ENCODE measurements around the gene LRBA.

LRBA gene

GRCh38 chr4:150593996-150594395, 421.1 kb downstream of the LRBA start:
- FAIRE-seq: no peak
- no peak for TF ChIP-seq TAF1 (IDR thresholded peaks at IDR 0.05; ENCODE audit: borderline replicate concordance, low read depth, low read length)
- no peak for TF ChIP-seq POLR2AphosphoS5 (IDR thresholded peaks at IDR 0.05; ENCODE audit: low read depth, low read length)
- TF ChIP-seq POLR2A (IDR thresholded peaks at IDR 0.05; ENCODE audit: low read depth, low read length): no peak
- no peak for DNase-seq (ENCODE audit: insufficient read length)

DNA sequence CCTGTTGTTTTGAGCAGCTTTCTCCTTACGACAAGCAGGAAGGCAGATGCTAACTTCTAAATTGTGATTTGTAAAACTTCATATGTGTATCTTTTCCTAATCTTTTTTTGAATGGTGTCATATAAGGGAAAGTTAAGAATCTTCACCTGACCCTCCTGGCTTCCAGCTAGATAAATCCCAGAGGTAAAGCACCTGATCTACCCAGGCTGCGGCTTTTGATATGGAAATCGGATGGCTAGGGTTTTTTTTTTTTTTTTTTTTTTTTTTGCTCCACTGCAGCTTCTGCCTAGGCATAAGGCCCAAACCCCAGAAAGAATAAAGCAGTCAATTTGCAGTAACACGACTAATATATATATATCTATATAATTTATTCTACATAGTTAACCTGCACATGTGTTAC, 423.2 kb downstream of the LRBA start:
- FAIRE-seq (no peak), DNase-seq (ENCODE audit: insufficient read length) (no peak)

DNA sequence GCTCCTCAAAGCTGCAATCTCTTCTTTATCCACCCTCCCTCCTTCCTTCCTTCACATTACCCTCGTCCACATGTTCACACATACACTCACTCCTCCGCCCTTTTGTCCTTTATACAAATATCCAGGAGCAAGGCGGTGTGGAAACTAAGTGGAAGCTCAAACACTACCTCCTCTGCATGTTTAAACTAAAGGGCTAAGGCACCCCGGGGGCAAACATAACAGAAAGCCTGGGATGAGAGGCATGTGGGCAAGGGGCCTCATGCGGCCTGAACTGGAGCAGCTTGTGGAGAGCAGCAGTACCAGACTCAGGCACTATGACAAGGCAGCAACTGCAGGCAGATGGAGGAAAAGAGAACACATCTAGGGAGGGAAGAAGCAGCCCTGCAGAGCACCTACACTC, 423.7 kb downstream of the LRBA start:
- FAIRE-seq: no peak
- DNase-seq (ENCODE audit: insufficient read length): no peak
- TF ChIP-seq TAF1 (IDR thresholded peaks at IDR 0.05; ENCODE audit: borderline replicate concordance, low read depth, low read length) (no peak), POLR2AphosphoS5 (IDR thresholded peaks at IDR 0.05; ENCODE audit: low read depth, low read length) (no peak), POLR2A (IDR thresholded peaks at IDR 0.05; ENCODE audit: low read depth, low read length) (no peak)

More for the DNA sequence above, 423.2 kb downstream of the LRBA start:
- TF ChIP-seq TAF1 (IDR thresholded peaks at IDR 0.05; ENCODE audit: borderline replicate concordance, low read depth, low read length): no peak
- no peak for TF ChIP-seq POLR2A (IDR thresholded peaks at IDR 0.05; ENCODE audit: low read depth, low read length)

DNA sequence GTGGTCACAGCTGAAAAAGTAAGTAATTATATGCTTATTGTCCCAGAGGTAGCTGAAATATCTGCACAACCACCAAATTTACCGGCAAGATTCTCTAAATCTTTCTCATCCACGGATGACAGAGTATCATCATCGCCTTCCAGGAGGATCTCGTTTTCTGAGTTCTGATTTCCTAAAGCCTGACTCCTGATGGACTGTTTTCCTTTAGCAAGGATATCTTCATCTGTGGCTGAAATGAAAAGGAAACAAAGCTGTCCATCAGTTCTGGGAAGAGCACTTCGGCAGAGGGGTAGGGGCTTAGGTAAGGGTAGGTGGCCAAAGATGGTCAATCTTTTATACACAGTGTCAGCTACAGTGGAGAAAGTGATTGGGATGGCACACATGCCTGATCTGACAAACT, 424.5 kb downstream of the LRBA start:
- TF ChIP-seq POLR2AphosphoS5 (IDR thresholded peaks at IDR 0.05; ENCODE audit: low read depth, low read length) (no peak), POLR2A (IDR thresholded peaks at IDR 0.05; ENCODE audit: low read depth, low read length) (no peak), TAF1 (IDR thresholded peaks at IDR 0.05; ENCODE audit: borderline replicate concordance, low read depth, low read length) (no peak)
- DNase-seq (ENCODE audit: insufficient read length) (no peak), FAIRE-seq (no peak)

DNA sequence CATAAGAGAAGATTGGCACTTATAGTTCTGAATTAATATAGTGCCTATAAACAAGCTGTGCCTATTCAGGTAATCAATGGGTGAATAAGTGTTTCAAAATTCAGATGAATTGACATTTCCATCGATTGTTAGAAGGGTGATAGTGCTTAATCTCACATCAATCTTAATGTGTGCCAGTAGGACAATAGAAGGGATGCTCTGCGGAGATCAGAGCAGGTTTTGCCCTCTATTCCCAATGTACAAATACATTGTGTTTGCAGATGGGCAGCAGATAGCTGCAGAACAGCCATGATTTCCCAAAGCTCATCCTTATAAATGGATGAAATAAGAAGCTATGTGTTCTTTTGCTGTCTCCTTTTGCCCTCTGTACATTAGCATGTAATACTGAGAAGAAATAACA, 425.9 kb downstream of the LRBA start:
- no peak for FAIRE-seq
- TF ChIP-seq POLR2A (IDR thresholded peaks at IDR 0.05; ENCODE audit: low read depth, low read length) (no peak), POLR2AphosphoS5 (IDR thresholded peaks at IDR 0.05; ENCODE audit: low read depth, low read length) (no peak), TAF1 (IDR thresholded peaks at IDR 0.05; ENCODE audit: borderline replicate concordance, low read depth, low read length) (no peak)
- no peak for DNase-seq (ENCODE audit: insufficient read length)

GRCh38 chr4:150588316-150588715, 426.8 kb downstream of the LRBA start:
- TF ChIP-seq POLR2A (IDR thresholded peaks at IDR 0.05; ENCODE audit: low read depth, low read length): no peak
- no peak for TF ChIP-seq TAF1 (IDR thresholded peaks at IDR 0.05; ENCODE audit: borderline replicate concordance, low read depth, low read length)
- no peak for TF ChIP-seq POLR2AphosphoS5 (IDR thresholded peaks at IDR 0.05; ENCODE audit: low read depth, low read length)
- DNase-seq (ENCODE audit: insufficient read length) (no peak), FAIRE-seq (no peak)

DNA sequence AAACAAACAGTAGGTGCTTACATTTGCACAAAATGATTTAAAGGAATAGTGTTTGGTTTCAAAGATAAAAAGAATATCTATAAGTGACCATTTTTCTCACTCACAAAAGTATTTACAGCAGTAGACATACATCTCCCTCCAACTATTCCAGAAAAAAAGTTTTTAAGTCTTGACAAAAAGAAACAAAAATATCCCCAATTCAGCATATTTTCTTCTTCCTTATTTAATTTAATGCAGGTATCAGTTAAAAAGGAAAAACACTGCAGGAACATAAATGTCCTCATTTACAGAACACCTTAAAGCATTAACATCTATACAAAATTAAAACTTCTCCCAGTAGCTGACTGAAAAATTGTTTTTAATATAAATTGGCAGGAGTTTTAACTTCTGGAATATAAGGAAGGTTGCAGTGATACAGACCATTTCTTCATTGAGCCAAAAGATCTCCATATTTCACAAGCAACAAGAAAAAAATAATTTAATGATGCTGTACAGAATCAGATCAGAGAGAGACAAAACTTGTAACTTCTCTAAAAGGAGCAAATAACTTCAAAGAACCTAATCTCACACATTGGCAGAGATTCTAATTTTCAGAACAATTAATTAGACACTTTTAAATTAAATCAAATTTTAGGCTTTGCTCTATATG, 428.8 kb downstream of the LRBA start:
- TF ChIP-seq POLR2A (IDR thresholded peaks at IDR 0.05; ENCODE audit: low read depth, low read length): no peak
- FAIRE-seq (no peak), DNase-seq (ENCODE audit: insufficient read length) (no peak)

- FAIRE-seq (no peak), DNase-seq (ENCODE audit: insufficient read length) (no peak)
- TF ChIP-seq POLR2A (IDR thresholded peaks at IDR 0.05; ENCODE audit: low read depth, low read length) (no peak), POLR2AphosphoS5 (IDR thresholded peaks at IDR 0.05; ENCODE audit: low read depth, low read length) (no peak), TAF1 (IDR thresholded peaks at IDR 0.05; ENCODE audit: borderline replicate concordance, low read depth, low read length) (no peak)
Measured at GRCh38 chr4:150585611-150586010, 429.5 kb downstream of the LRBA start.

- TF ChIP-seq POLR2A (IDR thresholded peaks at IDR 0.05; ENCODE audit: low read depth, low read length) (no peak), TAF1 (IDR thresholded peaks at IDR 0.05; ENCODE audit: borderline replicate concordance, low read depth, low read length) (no peak), POLR2AphosphoS5 (IDR thresholded peaks at IDR 0.05; ENCODE audit: low read depth, low read length) (no peak)
- no peak for FAIRE-seq
- no peak for DNase-seq (ENCODE audit: insufficient read length)
Measured at GRCh38 chr4:150584111-150584915, 430.8 kb downstream of the LRBA start.

- DNase-seq (ENCODE audit: insufficient read length) (no peak), FAIRE-seq (no peak)
- TF ChIP-seq TAF1 (IDR thresholded peaks at IDR 0.05; ENCODE audit: borderline replicate concordance, low read depth, low read length) (no peak), POLR2A (IDR thresholded peaks at IDR 0.05; ENCODE audit: low read depth, low read length) (no peak), POLR2AphosphoS5 (IDR thresholded peaks at IDR 0.05; ENCODE audit: low read depth, low read length) (no peak)
Measured at GRCh38 chr4:150583287-150584110, 431.6 kb downstream of the LRBA start.

DNA sequence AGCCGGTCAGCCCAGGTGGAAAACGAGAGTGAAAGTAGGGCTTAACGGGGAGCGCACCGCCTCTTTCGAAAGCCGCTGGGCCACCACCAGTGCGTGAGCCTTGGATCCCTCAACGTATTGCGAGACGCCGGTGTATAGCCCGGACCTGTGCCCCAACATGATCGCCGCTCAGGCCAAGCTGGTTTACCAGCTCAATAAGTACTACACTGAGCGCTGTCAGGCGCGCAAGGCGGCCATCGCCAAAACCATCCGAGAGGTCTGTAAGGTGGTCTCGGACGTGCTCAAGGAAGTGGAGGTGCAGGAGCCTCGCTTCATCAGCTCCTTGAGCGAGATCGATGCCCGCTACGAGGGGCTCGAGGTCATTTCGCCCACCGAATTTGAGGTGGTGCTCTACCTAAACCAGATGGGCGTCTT, 432.2 kb downstream of the LRBA start:
- FAIRE-seq (no peak), DNase-seq (ENCODE audit: insufficient read length) (no peak)
- TF ChIP-seq POLR2A (IDR thresholded peaks at IDR 0.05; ENCODE audit: low read depth, low read length) (no peak), TAF1 (IDR thresholded peaks at IDR 0.05; ENCODE audit: borderline replicate concordance, low read depth, low read length) (no peak), POLR2AphosphoS5 (IDR thresholded peaks at IDR 0.05; ENCODE audit: low read depth, low read length) (no peak)

Measured in GM12892 (cell line).